ENCODE results near the gene IKBKG.
"Not testable (repeated sequence)": the region's sequence is repeated elsewhere in the genome, so short reads cannot be mapped to it uniquely, and the experiment has no call there.

Gene IKBKG

DNA sequence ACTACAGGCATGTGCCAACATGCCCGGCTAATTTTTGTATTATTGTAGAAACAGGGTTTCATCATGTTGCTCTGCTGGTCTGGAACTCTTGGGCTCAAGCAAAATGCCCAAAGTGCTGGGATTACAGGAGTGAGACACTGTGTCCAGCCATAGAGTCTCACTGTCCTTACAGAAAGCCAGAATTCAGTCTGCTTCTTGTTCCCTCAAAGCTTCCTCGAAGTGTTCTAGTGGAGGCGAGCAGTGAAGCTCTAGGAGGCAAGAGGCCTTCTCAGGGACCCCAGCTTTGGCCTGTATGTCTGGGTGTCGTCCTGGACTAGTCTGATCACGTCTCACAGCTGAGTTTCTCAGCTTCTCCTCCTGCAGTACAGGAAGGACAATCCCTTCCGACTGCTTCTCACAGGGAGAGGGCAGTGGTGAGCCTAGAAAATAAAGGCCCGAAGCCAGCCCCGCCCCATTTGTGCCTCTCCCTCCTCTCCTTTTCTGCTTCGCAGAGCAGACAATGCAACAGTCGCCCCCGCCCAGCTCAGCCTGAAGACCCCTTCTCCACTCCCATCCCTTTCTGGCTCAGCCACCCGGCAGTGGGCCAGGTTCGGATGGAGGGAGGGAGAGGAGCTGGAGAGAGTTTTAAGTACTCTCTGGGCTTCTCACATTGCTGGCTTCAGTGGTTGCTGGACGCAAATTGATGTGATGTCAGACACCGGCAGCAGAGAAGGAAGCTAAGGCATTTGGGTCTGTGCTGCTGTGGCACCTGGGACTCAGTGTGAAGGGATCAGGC, 20.3 kb upstream of the IKBKG start:
- FAIRE-seq: no peak

DNA sequence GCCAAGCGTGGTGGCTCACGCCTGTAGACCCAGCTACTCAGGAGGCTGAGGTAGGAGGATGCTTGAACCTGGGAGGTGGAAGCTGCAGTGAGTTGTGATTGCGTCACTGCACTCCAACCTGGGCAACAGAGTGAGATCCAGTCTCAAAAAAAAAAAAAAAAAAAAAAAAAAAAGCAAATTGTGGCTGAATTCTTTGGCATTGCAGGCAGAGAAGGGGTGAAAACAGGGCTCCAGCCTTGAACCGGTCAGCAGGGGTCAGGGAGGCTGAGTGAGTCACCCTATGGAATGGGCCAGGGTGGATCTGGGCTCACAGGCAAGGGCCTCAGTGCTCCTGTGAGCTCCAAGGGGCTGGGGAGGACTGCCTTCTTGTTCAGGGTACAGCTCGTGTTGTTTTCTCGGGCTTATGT, 18.2 kb upstream of the IKBKG start:
- FAIRE-seq: no peak

DNA sequence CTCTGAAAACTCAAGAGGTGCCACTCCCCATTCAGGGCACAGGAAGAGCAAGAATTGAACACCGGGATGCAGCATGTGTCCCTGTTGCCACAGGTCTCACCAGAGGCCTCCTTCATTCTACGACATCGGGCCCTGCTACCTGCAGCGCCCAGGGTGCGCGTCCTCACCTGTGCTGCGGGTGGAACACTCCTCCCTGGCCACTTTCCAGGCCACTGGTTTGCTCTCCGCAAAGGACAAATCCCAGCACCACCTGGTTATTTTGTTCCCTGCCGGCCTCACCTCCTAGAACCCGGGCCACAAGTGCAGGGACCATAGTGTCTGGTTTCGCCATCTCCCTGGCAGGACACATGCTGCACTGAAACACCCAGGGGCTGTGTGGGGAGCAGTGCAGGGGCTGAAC, 17.1 kb upstream of the IKBKG start:
- FAIRE-seq: no peak

- no peak for FAIRE-seq
Observed at GRCh38 chrX:154531626-154532025, 15.8 kb upstream of the IKBKG start.

- no peak for FAIRE-seq
Observed at GRCh38 chrX:154532690-154533089, 14.7 kb upstream of the IKBKG start.

DNA sequence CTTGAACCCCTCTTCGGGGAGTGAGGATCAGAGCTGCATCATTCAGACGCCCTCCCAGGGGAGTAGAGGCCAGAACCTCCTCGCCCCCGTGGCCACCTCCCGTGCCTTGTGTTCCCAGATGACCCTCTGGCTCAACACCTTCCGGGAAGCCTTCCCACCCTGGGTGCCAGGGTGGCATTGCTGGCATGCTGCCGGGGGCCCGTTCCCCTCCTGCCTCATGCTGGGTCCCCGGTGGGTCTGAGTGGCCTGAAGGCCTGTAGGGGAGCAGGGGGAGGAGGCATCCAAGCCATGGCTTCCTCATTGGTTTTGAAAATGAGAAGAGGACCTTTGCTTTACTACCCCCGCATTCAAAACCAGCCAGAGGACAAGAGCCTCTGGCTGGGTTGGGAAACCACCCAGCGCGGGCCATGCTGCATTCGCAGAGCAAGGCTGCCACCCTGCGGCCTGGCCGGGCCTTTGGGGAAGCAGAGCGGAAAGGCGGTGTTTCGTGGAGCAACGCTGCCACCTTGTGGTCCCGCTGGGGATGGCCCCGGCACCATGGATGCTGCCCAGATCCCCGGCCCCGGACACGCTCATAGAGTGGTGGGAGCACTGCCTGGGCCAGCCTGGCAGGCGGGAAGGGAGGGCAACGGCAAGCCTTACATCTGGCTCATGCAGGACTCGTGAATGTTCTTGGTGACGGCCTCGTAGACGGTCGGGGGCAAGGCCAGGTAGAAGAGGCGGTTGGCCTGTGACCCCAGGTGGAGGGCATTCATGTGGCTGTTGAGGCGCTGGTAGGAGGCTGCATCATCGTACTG, 12.7 kb upstream of the IKBKG start:
- FAIRE-seq: no peak

DNA sequence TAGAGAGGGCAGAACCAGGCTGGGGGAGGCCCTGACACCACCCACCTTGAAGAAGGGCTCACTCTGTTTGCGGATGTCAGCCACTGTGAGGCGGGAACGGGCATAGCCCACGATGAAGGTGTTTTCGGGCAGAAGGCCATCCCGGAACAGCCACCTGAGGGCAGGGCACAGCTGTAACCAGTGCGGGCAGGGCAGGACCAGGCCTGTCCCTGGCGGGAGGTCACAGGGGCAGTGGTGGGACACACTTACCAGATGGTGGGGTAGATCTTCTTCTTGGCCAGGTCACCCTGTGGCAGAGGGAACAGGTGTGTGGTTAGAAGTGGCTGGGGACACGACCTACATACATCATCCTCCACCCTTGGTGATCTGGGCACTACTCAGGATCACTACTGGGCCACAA, 11.5 kb upstream of the IKBKG start:
- no peak for FAIRE-seq

GRCh38 chrX:154539077-154539476, 8.3 kb upstream of the IKBKG start:
- FAIRE-seq: no peak

- FAIRE-seq: not testable (repeated sequence)
Observed at GRCh38 chrX:154540365-154540764, 7.1 kb upstream of the IKBKG start.

- no peak for FAIRE-seq
Observed at GRCh38 chrX:154540897-154541535, 6.4 kb upstream of the IKBKG start.

GRCh38 chrX:154541589-154541895, 5.9 kb upstream of the IKBKG start:
- no peak for FAIRE-seq

DNA sequence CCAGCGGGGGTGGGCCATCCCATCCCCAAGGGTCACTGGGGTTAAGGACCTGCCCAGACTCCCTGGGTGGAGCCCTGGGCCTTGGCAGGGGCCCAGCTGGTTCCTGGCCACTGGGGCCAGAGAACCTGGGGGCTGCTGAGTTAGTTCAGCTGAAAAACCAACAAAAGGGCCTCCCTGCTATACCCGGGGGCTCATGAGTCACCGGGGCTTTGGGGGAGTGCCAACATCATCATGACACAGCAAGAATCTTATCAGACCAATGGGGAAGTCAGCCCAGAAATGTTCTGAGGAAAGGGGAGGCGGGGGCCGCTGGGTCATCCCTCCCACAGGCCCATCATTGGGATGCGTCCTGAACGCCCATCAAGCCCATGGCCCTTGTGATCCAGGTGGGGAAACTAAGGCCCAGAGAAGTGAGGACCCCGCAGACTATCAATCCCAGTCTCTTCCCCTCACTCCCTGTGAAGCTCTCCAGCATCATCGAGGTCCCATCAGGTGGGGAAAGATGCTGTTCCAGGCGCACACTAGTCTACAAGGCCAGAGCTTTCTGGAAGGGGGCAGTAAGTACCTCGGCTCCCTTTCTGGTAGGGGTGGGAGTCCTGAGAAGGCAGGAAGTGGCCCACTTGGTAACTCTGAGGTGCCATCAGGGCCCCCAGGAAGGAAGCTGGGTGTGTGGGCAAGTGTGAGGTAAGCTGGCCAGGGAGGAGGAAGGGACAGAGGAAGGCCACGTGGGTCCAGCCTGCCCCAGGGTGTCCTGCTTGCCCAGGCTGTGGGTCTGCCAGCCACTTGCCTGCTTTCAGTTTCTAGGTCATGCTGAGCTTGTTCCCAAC, 5.3 kb upstream of the IKBKG start:
- no peak for FAIRE-seq

DNA sequence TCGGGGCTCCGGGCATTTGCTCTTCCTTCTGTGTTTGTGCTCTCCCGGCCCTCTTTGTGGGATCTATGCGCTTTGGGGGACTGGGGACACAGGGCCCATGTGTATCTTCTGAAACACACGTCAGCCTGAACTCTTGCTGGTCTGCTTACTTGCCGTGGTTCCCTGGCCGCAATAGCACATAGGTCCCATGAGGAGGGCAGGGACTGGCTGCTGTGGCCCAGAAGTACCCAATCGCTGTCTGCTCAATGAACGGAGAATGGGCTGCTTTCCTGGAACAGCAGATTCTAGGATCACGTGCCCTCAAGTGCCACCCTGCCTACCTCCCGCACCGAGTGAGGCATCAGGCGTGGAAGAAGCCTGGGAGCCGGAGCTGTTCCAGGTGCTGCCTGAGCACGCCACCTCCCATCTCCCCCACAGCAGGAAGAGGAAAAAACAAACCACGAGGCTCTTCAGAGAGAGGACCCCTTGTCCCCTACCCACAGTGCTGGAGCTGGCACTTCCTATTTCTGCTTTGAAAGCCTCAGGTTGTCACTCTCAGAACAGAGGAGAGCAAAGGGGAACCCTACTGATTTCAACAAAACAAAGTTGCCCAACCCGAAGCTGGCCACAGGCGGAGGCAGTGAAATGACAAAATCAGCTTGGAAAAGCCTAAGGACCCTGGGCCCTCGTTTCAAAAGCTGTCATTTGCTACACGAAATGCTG, 4.5 kb upstream of the IKBKG start:
- no peak for FAIRE-seq

- FAIRE-seq: no peak
Observed at GRCh38 chrX:154545673-154546274, 1.6 kb upstream of the IKBKG start.

DNA sequence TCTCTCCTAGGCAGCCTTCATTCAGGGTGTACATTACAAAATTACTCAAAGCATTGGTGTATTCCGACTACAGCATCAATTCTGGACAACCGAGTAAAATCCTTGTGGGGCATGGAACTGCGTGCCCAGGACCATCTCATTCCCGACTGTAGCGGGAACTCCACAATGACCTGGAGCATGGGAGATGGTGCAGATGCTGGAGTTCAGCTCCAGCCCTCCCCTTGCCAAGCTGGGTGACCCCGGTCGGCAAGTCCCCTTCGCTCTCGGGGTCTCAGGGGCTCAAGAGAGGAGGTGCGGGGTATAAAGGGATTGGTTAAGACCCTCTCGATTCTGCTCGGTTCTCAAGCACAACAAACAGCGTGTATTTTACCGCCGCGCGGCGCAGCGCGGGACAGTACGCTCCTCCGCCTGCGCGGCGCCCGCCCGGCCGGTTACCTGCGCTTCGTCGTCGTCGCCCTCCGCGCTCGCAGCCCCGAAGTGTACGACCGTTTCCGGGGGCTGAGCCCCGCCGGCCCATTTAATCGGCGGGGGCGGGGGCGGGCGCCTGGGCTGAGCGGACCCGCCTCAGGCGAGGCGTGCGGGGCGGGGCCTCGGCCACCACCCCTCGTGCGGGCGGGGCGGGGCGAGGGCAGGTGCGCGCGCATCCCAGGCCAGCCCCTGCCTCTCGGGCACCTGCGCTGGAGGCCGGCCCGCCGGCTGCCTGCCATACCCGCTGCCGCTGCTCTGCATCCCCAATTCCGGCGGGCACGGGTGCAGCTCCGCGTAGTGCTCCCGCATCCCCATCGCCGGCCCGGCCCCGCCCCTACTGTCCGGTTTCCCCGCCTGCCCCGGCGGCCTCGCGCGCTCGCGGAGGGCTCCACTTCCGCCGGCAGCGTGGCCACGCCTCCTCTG, 821 bp upstream of the IKBKG start, which contains the start of gene G6PD:
G6PD (minus strand) TSS at position 493 of the 891 bp plus-strand sequence. CDS start 691 bp downstream, outside the sequence.
- no peak for FAIRE-seq

DNA sequence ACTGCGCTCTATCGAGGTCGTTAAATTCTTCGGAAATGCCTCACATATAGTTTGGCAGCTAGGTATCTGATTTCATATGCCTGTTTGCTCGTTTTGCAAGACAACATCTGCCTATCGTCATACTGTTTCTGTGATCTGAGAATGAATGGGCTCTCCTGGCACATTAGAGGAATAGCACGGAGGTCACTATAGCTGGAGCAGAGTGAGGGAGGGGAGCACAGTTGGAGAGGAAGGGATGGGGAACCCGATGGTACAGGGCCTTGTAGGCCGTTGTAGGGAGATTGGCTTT, 552 bp downstream of the IKBKG start:
- FAIRE-seq: no peak

DNA sequence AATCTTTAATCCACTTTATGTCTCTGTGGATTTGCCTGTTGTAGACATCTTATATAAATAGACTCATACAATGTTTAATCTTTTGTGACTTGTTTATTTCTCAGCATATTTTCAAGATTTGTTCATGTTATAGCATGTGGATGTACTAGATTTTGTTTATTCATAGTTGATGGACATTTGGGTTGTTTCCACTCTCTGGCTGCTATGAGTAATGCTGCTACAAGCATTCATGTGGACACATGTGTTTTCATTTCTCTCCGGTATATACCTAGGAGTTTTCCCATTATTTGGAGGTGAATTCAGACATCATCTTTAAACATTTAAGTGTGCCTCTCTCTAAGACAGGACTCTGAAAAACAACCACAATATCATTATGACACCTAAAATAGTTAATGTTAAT, 2.3 kb downstream of the IKBKG start:
- no peak for FAIRE-seq

GRCh38 chrX:154552112-154552806, 4.8 kb downstream of the IKBKG start:
- not testable (repeated sequence) for FAIRE-seq

GRCh38 chrX:154558060-154558690, 10.8 kb downstream of the IKBKG start:
- not testable (repeated sequence) for FAIRE-seq

- FAIRE-seq: not testable (repeated sequence)
Observed at GRCh38 chrX:154558896-154559295, 11.5 kb downstream of the IKBKG start.
